NCI-H128 (cell line): ENCODE results near the gene MARCHF5.
"Not testable (repeated sequence)": the region's sequence is repeated elsewhere in the genome, so short reads cannot be mapped to it uniquely, and the experiment has no call there.

Source experiments
- DNase-seq: peaks from one replicate; lab custom pipeline; 2025; ENCODE audit not compliant: unreplicated experiment; lab: John Stamatoyannopoulos, UW

Gene MARCHF5

DNA sequence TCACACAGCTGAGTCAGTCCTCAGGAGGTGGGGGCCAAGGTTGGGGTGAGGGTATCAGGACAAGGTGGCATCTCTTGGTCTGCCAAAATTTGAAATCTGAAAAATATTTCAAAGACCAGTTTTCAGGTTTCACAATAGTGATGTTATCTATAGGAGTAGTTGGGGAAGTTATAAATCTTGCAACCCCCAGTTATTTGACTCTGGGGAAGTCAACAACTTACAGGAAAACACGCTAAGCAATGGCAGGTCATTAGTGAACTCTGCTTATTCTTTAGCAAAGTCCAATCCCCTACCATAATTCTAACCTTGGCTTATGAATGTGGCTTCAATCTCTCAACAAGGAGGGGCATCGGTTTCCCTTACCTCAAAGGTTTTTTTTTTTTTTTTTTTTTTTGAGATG is 94.9 kb downstream of the MARCHF5 start:
- no peak for DNase-seq

DNA sequence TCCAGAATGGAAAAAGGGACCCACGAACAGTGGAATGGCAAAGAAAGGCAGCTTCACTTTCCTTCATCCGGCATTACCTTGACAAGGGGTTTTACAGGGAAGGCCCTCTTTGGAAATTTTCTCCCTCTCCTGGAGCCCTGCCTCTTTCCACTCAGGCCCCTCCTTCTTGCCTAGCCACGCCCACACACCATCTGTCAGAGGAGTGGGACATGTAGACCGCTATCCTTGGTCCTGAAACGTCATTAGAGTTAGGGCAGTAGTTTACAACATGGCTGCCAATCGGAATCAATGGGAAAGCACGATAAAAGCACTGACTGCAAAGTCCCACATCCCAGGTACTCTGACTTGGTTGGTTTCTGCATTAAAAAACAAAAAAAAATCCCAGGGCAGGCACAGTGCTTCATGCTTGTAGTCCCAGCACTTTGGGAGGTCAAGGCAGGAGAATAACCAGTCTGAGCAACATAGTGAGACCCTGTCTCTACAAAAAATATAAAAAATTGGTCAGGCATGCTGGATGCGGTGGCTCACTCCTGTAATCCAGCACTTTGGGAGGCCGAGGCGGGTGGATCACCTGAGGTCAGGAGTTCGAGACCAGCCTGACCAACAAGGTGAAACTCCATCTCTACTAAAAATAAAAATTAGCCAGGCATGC is 96.4 kb downstream of the MARCHF5 start:
- no peak for DNase-seq

DNA sequence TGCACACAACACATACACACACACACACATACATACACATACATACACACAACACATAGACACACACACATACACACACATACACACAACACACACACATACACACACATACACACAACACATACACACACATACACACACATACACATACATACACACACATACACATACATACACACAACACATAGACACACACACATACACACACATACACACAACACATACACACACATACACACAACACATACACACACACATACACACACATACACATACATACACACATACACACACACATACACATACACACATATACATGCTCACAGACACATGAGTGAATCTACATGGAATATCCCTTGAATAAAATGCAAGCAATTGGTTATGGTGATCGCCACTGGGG is 102.2 kb downstream of the MARCHF5 start:
- DNase-seq: not testable (repeated sequence)

- DNase-seq: no peak
Measured at GRCh38 chr10:92395271-92395670, 104.3 kb downstream of the MARCHF5 start.

DNA sequence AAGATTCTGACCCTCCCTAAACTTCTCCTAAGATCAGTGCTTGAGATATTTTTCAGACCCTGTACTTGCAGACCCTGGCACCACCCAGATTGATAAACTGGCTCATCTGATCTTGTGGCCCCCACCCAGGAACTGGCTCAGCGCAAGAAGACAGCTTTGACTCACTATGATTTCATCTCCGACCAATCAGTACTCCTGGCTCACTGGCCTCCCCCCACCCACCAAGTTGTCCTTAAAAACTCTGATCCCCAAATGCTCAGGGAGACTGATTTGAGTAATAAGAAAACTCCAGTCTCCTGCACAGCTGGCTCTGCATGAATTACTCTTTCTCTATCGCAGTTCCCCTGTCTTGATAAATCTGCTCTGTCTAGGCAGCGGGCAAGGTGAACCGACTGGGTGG is 111.3 kb downstream of the MARCHF5 start:
- not testable (repeated sequence) for DNase-seq
